Duodenal mucosa (tissue), 2 donors: ENCODE measurements around the gene PDHB.

Experiments
- H3K27ac ChIP-seq: one replicate; pipeline ENCODE4 v1.7.0; 2013; ENCODE audit warnings: low read depth, low read length
- H3K27me3 ChIP-seq, 2 donors: one replicate each; pipeline ENCODE4 v1.7.0; 2013; ENCODE audit warnings: low read length in 2 of 2, control low read depth in 1 of 2; ENCODE audit not compliant: insufficient read depth in 2 of 2, control insufficient read depth in 1 of 2
- H3K36me3 ChIP-seq, 2 donors: one replicate each; pipeline ENCODE4 v1.7.0; 2013; ENCODE audit warnings: low read length in 2 of 2, control low read depth in 1 of 2; ENCODE audit not compliant: insufficient read depth in 2 of 2, control insufficient read depth in 1 of 2
- H3K4me1 ChIP-seq, 2 donors: one replicate each; pipeline ENCODE4 v1.7.0; 2013; ENCODE audit warnings: low read length in 2 of 2, control low read depth in 1 of 2; ENCODE audit not compliant: insufficient read depth in 2 of 2, control insufficient read depth in 1 of 2
- H3K4me3 ChIP-seq, 2 donors: one replicate each; pipeline ENCODE4 v1.7.0; 2013; ENCODE audit warnings: low read length in 2 of 2, low read depth in 1 of 2
- H3K9ac ChIP-seq, 2 donors: one replicate each; pipeline ENCODE4 v1.7.0; 2013; ENCODE audit warnings: low read length in 2 of 2, low read depth in 1 of 2
- H3K9me3 ChIP-seq, 2 donors: one replicate each; pipeline ENCODE4 v1.7.0; 2013; ENCODE audit warnings: low read length in 2 of 2, control low read depth in 1 of 2; ENCODE audit not compliant: control insufficient read depth in 1 of 2

Gene PDHB

GRCh38 chr3:58421004-58421403 is 12.6 kb downstream of the PDHB start:
- Histone ChIP-seq H3K4me3 (no peak overlapping the region), H3K36me3 (peaks cover 33 to 35% of the 10 kb centered on the region in 2 donors), H3K9me3 (no peaks in the 10 kb centered on the region), H3K27ac (no peak overlapping the region), H3K9ac (no peak overlapping the region), H3K27me3 (no peaks in the 10 kb centered on the region), H3K4me1 (peaks cover 9 to 17% of the 10 kb centered on the region in 2 donors)

DNA sequence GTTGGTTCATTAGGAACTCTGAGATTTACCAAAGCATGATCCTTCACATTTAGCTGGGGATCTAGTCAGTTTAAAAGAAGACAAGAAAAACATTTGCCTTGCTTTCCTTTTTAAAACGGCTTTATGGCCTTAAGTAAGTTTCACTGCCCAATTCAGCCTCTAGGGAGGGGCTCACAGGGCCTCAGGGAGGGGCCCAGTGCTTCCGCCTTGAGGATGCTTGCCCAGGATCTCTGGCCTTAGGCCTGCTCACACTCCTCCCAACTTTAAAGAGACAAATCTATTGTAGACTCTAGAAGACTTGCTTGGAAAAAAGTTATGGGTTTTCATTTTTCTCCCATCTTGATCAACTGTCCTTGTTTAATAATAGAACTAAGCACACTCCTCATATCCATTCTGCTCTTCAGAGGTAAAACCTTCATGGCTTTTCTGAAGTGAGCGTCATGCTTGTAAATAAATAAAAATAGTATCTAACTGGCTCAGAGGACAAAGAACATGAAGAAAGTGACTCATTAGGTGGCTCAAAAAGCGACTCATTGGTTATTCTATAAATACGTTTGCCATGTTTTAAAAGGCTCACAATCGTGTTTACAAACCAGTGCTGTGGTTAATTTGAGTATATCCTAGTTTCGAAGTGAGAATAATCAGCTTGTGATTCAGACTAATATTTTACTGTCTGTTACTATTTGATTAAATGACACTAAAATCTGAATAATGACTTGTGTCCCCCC is 13.7 kb downstream of the PDHB start:
- H3K9me3 ChIP-seq: no peaks in the 10 kb centered on the region
- H3K9ac ChIP-seq: no peak overlapping the region
- H3K4me1 ChIP-seq: peaks cover 9 to 17% of the 10 kb centered on the region in 2 donors
- H3K27me3 ChIP-seq: no peaks in the 10 kb centered on the region
- peaks cover 24 to 28% of the 10 kb centered on the region in 2 donors for H3K36me3 ChIP-seq
- no peak overlapping the region for H3K4me3 ChIP-seq
- H3K27ac ChIP-seq: no peak overlapping the region

- Histone ChIP-seq H3K4me3 (no peak overlapping the region), H3K9ac (no peak overlapping the region), H3K27ac (no peak overlapping the region), H3K9me3 (no peaks in the 10 kb centered on the region), H3K27me3 (no peaks in the 10 kb centered on the region), H3K36me3 (peaks cover 10 to 14% of the 10 kb centered on the region in 2 donors), H3K4me1 (peaks cover 9 to 17% of the 10 kb centered on the region in 2 donors)
Measured at GRCh38 chr3:58418227-58418626, 15.4 kb downstream of the PDHB start.

DNA sequence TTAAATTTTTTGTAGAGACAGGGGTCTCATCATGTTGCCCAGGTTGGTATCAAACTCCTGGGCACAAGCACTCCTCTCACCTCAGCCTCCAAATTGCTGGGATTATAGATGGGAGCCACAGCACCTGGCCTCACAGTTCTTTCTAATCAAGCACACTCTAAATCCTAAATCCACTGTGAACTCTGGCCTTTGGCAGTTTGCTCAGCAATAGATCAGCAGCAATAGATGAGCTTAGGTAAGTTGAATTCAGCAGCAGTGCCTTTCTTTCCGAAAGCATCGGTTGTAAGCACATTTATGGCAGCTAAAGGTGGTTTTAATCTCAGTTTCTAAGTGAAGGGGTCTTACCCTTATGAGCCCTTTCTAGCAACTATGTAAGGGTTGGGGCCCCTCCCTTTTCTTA is 16.6 kb downstream of the PDHB start:
- Histone ChIP-seq H3K4me3 (no peak overlapping the region), H3K9ac (no peak overlapping the region), H3K27me3 (no peaks in the 10 kb centered on the region), H3K9me3 (no peaks in the 10 kb centered on the region), H3K36me3 (peaks cover 7 to 20% of the 10 kb centered on the region in 2 donors), H3K4me1 (peaks cover 9 to 17% of the 10 kb centered on the region in 2 donors), H3K27ac (no peak overlapping the region)

- Histone ChIP-seq H3K27ac (no peak overlapping the region), H3K27me3 (no peaks in the 10 kb centered on the region), H3K36me3 (peaks cover 4 to 16% of the 10 kb centered on the region in 2 donors)
Measured at GRCh38 chr3:58416191-58416590, 17.4 kb downstream of the PDHB start.

GRCh38 chr3:58414538-58415197 is 19.0 kb downstream of the PDHB start:
- H3K9me3 ChIP-seq: no peaks in the 10 kb centered on the region
- peaks cover 15 to 21% of the 10 kb centered on the region in 2 donors for H3K36me3 ChIP-seq
- H3K27ac ChIP-seq: no peak overlapping the region
- no peak overlapping the region for H3K9ac ChIP-seq
- peaks cover 3 to 9% of the 10 kb centered on the region in 2 donors for H3K4me1 ChIP-seq
- H3K27me3 ChIP-seq: no peaks in the 10 kb centered on the region
- H3K4me3 ChIP-seq: no peak overlapping the region

More at GRCh38 chr3:58416191-58416590, 17.4 kb downstream of the PDHB start:
- Histone ChIP-seq H3K9ac (no peak overlapping the region), H3K9me3 (no peaks in the 10 kb centered on the region), H3K4me1 (peaks cover 9 to 17% of the 10 kb centered on the region in 2 donors), H3K4me3 (no peak overlapping the region)

DNA sequence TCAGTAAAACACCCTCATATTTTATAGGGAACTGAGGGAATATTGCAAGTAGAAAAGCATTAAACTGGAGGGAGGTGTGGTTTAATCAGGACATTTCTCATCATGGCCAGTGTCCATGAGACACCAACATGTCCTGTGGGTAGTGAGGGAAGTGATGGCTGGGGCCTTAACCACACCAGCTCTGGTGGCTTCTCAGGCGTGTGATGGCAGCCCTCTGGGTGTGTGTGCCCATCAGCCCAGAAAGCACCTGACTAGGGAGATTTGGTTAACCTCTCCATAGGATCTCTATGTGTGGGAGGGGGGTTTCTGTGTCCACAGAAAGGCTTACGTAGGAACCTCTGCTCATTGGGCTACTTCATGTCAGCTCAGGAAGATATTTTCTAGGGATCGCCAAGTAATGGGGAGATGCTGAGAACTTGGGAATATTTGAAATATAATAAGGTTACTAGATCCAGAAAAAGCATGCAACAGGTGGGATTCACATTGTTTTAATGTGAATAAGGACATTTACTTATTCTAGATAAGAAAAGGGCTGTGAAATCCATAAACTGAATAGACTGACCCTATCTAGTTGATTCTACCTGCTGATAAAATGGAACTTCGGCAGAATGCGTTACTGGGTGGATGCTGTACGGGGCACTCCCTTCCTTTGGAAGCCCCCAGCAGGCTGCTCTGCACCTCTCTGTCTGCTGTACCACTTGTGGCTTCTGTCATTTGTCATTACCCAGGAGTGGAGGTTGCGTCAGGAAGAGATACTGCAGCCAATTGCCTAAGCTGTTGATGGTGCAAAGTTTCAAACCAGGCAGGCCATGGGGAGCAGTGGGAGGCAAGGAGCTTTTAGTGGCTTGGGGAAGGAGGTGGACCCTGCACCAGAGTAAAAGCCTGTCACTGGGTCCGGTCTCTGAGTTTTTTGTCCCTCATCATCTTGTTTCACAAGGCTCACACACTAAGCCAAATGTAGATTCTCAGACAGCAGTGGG is 21.5 kb downstream of the PDHB start:
- H3K27me3 ChIP-seq: no peaks in the 10 kb centered on the region
- H3K9me3 ChIP-seq: no peaks in the 10 kb centered on the region
- H3K36me3 ChIP-seq: peaks cover 23 to 29% of the 10 kb centered on the region in 2 donors
- H3K4me1 ChIP-seq: no peaks in the 10 kb centered on the region
- H3K4me3 ChIP-seq: no peak overlapping the region
- H3K27ac ChIP-seq: no peak overlapping the region
- no peak overlapping the region for H3K9ac ChIP-seq

DNA sequence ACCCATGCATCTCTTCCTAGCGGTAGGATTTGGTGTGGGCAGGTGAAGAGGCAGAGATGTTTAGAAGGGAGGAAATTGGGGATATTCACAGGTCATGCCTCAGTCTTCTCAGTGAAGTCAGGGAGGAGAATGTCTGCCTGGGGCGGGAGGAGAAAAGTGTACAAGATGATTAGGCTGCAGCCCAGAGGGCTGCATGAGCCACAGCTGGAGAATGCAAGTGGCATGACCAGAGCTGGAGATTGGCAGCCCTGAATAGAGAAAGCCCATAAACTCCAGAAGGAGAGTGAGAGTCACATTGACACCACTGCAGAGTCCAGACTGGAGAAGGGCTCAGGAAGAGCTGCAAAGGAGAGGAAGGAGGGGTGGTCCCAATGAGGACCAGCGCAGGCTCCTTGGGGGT is 22.6 kb downstream of the PDHB start:
- H3K27me3 ChIP-seq: no peaks in the 10 kb centered on the region
- no peaks in the 10 kb centered on the region for H3K4me1 ChIP-seq
- no peak overlapping the region for H3K9ac ChIP-seq
- no peak overlapping the region for H3K4me3 ChIP-seq
- H3K27ac ChIP-seq: no peak overlapping the region
- H3K36me3 ChIP-seq: peaks cover 23 to 29% of the 10 kb centered on the region in 2 donors
- no peaks in the 10 kb centered on the region for H3K9me3 ChIP-seq

DNA sequence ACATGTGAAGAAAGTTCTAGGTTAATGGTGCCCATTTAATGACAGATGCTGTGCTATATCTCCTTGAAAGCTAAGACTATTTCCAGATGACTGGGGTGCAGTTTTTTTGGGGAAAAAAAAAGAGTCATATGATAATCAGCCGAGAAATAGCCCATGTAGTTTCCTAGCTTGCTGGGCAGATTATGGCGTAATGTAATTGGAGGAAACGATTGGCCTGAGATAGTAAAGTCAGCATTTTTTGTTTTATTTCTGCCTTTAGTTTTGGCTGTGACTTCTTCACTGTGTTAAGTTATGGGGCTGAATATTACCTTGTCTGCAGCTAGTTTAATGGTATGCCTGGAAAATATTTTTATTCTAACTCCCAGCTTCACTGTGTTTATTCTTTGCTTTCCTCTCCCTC is 24.0 kb downstream of the PDHB start:
- Histone ChIP-seq H3K27me3 (no peaks in the 10 kb centered on the region), H3K4me3 (no peak overlapping the region), H3K27ac (no peak overlapping the region), H3K36me3 (peaks cover 23 to 29% of the 10 kb centered on the region in 2 donors), H3K9ac (no peak overlapping the region), H3K9me3 (no peaks in the 10 kb centered on the region), H3K4me1 (no peaks in the 10 kb centered on the region)
